ENCODE data around the gene FAM98B. TPM values are rescaled to one million over a fixed set of nuclear protein-coding genes. Genes with fewer than 3 reads are reported as not detected.

Gene FAM98B
- total RNA-seq, 1 experiment from 2014 or later, result 50.0 TPM

DNA sequence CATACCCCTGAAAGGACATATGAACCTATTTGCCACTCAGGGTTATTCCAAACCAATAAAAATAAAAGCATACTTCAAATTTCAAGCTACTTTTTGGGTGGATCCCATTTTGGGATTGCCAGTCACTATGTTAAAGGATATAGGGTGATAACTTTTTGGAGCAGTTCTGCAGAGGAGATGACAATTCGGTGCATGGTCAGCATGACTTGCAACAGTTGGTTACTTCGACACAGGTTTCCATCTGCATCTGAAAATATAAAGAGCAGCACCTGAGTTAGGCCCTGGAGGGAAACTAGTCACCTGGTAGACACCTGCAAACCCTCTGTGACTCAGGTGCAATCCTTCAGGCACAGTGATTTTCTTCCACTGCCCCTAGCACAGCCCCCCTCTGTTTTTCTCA is 72.2 kb downstream of the FAM98B start:
- Histone ChIP-seq H3K23ac (ENCODE audit: insufficient read length, low read depth, low read length) (no peak overlapping the region), H2BK5ac (ENCODE audit: insufficient read length, low read length) (no peak overlapping the region), H3K4ac (ENCODE audit: low read depth, low read length) (no peak overlapping the region), H3K9me3 (ENCODE audit: control insufficient read depth, low read depth, low read length) (no peaks in the 10 kb centered on the region), H3K27ac (ENCODE audit: insufficient read length, low read depth, low read length) (no peak overlapping the region), H3T11ph (ENCODE audit: low read length) (no peak overlapping the region), H4K8ac (replicated peaks; ENCODE audit: insufficient read length, low read depth, low read length) (no peak overlapping the region), H3K23me2 (ENCODE audit: insufficient read length, low read depth, low read length, poor library complexity, severe bottlenecking) (no peaks in the 10 kb centered on the region), H4K20me1 (ENCODE audit: control insufficient read depth, insufficient read depth, insufficient read length) (no peaks in the 10 kb centered on the region), H2AFZ (ENCODE audit: low read length) (no peak overlapping the region), H3K18ac (ENCODE audit: insufficient read length, low read depth, low read length) (no peak overlapping the region), H3K9ac (ENCODE audit: extremely low read depth, insufficient read length, low read length) (no peak overlapping the region), H2BK12ac (ENCODE audit: insufficient read length, low read depth, low read length) (no peak overlapping the region), H4K5ac (ENCODE audit: insufficient read length, low read depth, low read length) (no peak overlapping the region), H2BK20ac (ENCODE audit: low read depth, low read length, poor library complexity, severe bottlenecking) (no peak overlapping the region), H3K79me2 (ENCODE audit: insufficient read depth, low read length) (no peaks in the 10 kb centered on the region), H3K56ac (ENCODE audit: insufficient read length, low read depth, low read length) (no peak overlapping the region), H3K27me3 (ENCODE audit: insufficient read depth, low read length) (no peaks in the 10 kb centered on the region), H3K79me1 (ENCODE audit: insufficient read depth, low read depth, low read length, poor library complexity, severe bottlenecking) (no peaks in the 10 kb centered on the region), H2BK15ac (ENCODE audit: low read depth, low read length) (no peak overlapping the region), H2AK5ac (ENCODE audit: insufficient read length, low read length) (no peak overlapping the region), H3K4me2 (ENCODE audit: insufficient read depth, insufficient read length, low read length) (no peak overlapping the region), H2BK120ac (ENCODE audit: low read depth, low read length, poor library complexity, severe bottlenecking) (no peak overlapping the region), H3K14ac (ENCODE audit: insufficient read depth, low read length) (no peak overlapping the region), H4K91ac (ENCODE audit: insufficient read length, low read depth, low read length) (no peak overlapping the region), H3K4me1 (ENCODE audit: insufficient read depth, low read length) (no peaks in the 10 kb centered on the region)
- Mint-ChIP-seq H3K4me1 (peaks cover 4% of the 10 kb centered on the region in 2 experiments; a peak in 2 of 4 replicates), H3K27ac (no peak overlapping the region), H3K4me3 (no peak overlapping the region), H3K36me3 (ENCODE audit: insufficient read depth in 1 of 3, low read depth in 3 of 3) (no peaks in the 10 kb centered on the region), H3K27me3 (ENCODE audit: low read depth) (no peaks in the 10 kb centered on the region; the same call in 1 of the 2 replicates), H3K9me3 (no peaks in the 10 kb centered on the region)
- TF ChIP-seq, protein P1, sequence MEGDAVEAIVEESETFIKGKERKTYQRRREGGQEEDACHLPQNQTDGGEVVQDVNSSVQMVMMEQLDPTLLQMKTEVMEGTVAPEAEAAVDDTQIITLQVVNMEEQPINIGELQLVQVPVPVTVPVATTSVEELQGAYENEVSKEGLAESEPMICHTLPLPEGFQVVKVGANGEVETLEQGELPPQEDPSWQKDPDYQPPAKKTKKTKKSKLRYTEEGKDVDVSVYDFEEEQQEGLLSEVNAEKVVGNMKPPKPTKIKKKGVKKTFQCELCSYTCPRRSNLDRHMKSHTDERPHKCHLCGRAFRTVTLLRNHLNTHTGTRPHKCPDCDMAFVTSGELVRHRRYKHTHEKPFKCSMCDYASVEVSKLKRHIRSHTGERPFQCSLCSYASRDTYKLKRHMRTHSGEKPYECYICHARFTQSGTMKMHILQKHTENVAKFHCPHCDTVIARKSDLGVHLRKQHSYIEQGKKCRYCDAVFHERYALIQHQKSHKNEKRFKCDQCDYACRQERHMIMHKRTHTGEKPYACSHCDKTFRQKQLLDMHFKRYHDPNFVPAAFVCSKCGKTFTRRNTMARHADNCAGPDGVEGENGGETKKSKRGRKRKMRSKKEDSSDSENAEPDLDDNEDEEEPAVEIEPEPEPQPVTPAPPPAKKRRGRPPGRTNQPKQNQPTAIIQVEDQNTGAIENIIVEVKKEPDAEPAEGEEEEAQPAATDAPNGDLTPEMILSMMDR (conservative IDR thresholded peaks at IDR 0.05), result no peak
- DNase-seq, result no peak
- WGBS (ENCODE audit: extremely low coverage, insufficient read length, low lambda C conversion rate), result no CpG with 5 or more reads among the region's 2 CpGs

Data from H9 (cell line).